Uterus (tissue), 2 donors: ENCODE results near the gene CD22.

Source experiments
- CTCF ChIP-seq, 4 experiments: fragments of 200-600 bp in 2 of 4; fragments of 450-650 bp in 2 of 4; sonication (generic) in 2 of 4; IDR thresholded peaks; one replicate each; pipeline ENCODE4 v1.5.1; 2016 to 2019; ENCODE audit warnings: antibody characterized with exemption in 4 of 4, mild to moderate bottlenecking in 2 of 4, moderate library complexity in 1 of 4
- POLR2A ChIP-seq, 2 donors: fragments of 450-650 bp; IDR thresholded peaks; one replicate each; pipeline ENCODE4 v1.6.1; 2016; ENCODE audit warnings: antibody characterized with exemption in 2 of 2, mild to moderate bottlenecking in 1 of 2, moderate library complexity in 1 of 2

GRCh38 chr19:35291259-35291658 lies 37.7 kb upstream of the CD22 start:
- no peak for TF ChIP-seq CTCF (IDR thresholded peaks at IDR 0.05)
- no peak for TF ChIP-seq POLR2A (IDR thresholded peaks at IDR 0.05)
